H1 (cell line): ENCODE measurements around the gene SLC24A1.

Experiments used
- EZH2 ChIP-seq: fragments of 200-600 bp; sonication (generic); IDR thresholded peaks from 2 replicates; pipeline ENCODE4 v1.7.1; 2012; ENCODE audit warnings: low read depth, mild to moderate bottlenecking, moderate library complexity, low read length, inconsistent platforms; ENCODE audit not compliant: severe bottlenecking
- NRF1 ChIP-seq: IDR thresholded peaks from 2 replicates; pipeline ENCODE4 v1.6.1; 2011; ENCODE audit warnings: mild to moderate bottlenecking, low read depth, low read length, improper control_type of control experiment
- POLR2A ChIP-seq, 2 experiments: IDR thresholded peaks; 1 replicate in 1 of 2; 2 replicates in 1 of 2; pipeline ENCODE4 v1.6.1; 2011; ENCODE audit warnings: low read depth in 2 of 2, low read length in 2 of 2, mild to moderate bottlenecking in 2 of 2; ENCODE audit errors: control extremely low read depth in 1 of 2
- RAD21 ChIP-seq, 2 experiments: IDR thresholded peaks in 1 of 2; conservative IDR thresholded peaks in 1 of 2; 2 replicates each; pipeline ENCODE4 v1.6.1; 2011; ENCODE audit warnings: low read depth in 2 of 2, low read length in 2 of 2, improper control_type of control experiment in 1 of 2, inconsistent platforms in 1 of 2, mild to moderate bottlenecking in 1 of 2, moderate library complexity in 1 of 2
- SRF ChIP-seq: IDR thresholded peaks from 2 replicates; pipeline ENCODE4 v1.6.1; 2011; ENCODE audit warnings: mild to moderate bottlenecking, low read depth, low read length, moderate library complexity
- ZNF274 ChIP-seq: IDR thresholded peaks from 2 replicates; pipeline ENCODE4 v1.7.0; 2012; ENCODE audit warnings: low read length, borderline replicate concordance; ENCODE audit errors: extremely low read depth
- TF ChIP-seq, protein P1 (sequence below), 3 experiments: IDR thresholded peaks; 1 replicate in 2 of 3; 2 replicates in 1 of 3; pipeline versions ENCODE4 v1.5.1 to v1.6.1; 2011; ENCODE audit warnings: low read length in 3 of 3, mild to moderate bottlenecking in 3 of 3, inconsistent platforms in 2 of 3, low read depth in 1 of 3, moderate library complexity in 1 of 3; ENCODE audit not compliant: insufficient read depth in 1 of 3; ENCODE audit errors: control extremely low read depth in 1 of 3

DNA sequence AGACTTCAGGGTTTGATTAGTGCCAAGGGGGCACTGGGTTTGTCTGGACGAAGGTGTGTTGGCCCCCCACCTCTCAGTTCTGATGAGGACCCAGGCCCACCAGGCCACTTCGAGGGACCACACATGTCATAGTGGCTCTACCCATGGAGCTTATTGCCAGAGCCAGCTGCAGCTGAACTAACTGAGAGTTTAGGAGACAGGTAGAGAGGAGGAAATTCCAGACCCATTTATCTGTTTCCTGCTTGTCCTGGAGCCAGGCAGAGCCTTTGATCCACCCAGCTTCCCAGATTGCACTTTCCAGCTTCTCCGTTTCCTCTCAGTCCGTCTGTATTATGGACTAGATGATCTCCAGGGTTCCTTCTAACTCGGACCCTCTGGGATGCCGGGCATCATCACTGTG, 20.9 kb downstream of the SLC24A1 start:
- TF ChIP-seq NRF1 (no peak), RAD21 (IDR thresholded peaks at IDR 0.05 in 1 of 2, conservative IDR thresholded peaks at IDR 0.05 in 1 of 2; ENCODE audit: low read depth in 2 of 2, low read length in 2 of 2) (no peak), SRF (no peak), ZNF274 (no peak), POLR2A (IDR thresholded peaks at IDR 0.05; ENCODE audit: control extremely low read depth in 1 of 2, low read depth in 2 of 2, low read length in 2 of 2) (no peak), EZH2 (no peak)
- TF ChIP-seq, protein P1, sequence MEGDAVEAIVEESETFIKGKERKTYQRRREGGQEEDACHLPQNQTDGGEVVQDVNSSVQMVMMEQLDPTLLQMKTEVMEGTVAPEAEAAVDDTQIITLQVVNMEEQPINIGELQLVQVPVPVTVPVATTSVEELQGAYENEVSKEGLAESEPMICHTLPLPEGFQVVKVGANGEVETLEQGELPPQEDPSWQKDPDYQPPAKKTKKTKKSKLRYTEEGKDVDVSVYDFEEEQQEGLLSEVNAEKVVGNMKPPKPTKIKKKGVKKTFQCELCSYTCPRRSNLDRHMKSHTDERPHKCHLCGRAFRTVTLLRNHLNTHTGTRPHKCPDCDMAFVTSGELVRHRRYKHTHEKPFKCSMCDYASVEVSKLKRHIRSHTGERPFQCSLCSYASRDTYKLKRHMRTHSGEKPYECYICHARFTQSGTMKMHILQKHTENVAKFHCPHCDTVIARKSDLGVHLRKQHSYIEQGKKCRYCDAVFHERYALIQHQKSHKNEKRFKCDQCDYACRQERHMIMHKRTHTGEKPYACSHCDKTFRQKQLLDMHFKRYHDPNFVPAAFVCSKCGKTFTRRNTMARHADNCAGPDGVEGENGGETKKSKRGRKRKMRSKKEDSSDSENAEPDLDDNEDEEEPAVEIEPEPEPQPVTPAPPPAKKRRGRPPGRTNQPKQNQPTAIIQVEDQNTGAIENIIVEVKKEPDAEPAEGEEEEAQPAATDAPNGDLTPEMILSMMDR (IDR thresholded peaks at IDR 0.05; ENCODE audit: control extremely low read depth in 1 of 3, insufficient read depth in 1 of 3, low read depth in 1 of 3, low read length in 3 of 3): no peak
